ENCODE results near the gene MAPT.
"Not testable (repeated sequence)": the region's sequence is repeated elsewhere in the genome, so short reads cannot be mapped to it uniquely, and the experiment has no call there.

The MAPT gene

DNA sequence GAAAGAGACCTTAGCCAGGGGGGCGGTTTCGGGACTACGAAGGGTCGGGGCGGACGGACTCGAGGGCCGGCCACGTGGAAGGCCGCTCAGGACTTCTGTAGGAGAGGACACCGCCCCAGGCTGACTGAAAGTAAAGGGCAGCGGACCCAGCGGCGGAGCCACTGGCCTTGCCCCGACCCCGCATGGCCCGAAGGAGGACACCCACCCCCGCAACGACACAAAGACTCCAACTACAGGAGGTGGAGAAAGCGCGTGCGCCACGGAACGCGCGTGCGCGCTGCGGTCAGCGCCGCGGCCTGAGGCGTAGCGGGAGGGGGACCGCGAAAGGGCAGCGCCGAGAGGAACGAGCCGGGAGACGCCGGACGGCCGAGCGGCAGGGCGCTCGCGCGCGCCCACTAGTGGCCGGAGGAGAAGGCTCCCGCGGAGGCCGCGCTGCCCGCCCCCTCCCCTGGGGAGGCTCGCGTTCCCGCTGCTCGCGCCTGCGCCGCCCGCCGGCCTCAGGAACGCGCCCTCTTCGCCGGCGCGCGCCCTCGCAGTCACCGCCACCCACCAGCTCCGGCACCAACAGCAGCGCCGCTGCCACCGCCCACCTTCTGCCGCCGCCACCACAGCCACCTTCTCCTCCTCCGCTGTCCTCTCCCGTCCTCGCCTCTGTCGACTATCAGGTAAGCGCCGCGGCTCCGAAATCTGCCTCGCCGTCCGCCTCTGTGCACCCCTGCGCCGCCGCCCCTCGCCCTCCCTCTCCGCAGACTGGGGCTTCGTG, at the start of gene MAPT:
TSS of gene MAPT (plus strand) at position 533 of the 763 bp plus-strand sequence. CDS start 67,784 bp downstream, outside the sequence.
- DNase-seq = peak; percentile 98

DNA sequence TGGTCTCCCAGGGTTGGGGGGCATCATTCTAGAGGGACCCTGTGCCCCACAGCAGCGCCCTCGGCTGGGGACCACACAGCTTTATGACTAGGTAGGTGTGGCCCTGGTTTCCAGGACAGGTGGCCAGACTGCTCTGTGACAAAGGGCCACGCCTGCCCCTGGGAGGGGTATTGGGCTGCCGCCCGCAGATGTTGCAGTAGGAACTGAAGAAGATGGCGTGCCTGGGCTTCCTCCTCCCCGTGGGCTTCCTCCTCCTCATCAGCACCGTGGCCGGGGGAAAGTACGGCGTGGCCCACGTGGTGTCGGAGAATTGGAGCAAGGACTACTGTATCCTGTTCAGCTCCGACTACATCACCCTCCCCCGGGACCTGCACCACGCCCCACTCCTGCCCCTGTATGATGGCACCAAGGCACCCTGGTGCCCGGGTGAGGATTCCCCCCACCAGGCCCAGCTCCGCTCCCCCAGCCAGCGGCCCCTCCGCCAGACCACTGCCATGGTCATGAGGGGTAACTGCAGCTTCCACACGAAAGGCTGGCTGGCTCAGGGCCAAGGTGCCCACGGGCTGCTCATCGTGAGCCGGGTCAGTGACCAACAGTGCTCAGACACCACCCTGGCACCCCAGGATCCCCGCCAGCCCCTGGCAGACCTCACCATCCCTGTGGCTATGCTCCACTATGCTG, 49.5 kb upstream of the MAPT start, which contains the start of gene SPPL2C:
TSS of gene SPPL2C (plus strand) at position 187 of the 681 bp plus-strand sequence. CDS start at position 213, 26 bp downstream.
- peak; percentile 78 for DNase-seq

DNA sequence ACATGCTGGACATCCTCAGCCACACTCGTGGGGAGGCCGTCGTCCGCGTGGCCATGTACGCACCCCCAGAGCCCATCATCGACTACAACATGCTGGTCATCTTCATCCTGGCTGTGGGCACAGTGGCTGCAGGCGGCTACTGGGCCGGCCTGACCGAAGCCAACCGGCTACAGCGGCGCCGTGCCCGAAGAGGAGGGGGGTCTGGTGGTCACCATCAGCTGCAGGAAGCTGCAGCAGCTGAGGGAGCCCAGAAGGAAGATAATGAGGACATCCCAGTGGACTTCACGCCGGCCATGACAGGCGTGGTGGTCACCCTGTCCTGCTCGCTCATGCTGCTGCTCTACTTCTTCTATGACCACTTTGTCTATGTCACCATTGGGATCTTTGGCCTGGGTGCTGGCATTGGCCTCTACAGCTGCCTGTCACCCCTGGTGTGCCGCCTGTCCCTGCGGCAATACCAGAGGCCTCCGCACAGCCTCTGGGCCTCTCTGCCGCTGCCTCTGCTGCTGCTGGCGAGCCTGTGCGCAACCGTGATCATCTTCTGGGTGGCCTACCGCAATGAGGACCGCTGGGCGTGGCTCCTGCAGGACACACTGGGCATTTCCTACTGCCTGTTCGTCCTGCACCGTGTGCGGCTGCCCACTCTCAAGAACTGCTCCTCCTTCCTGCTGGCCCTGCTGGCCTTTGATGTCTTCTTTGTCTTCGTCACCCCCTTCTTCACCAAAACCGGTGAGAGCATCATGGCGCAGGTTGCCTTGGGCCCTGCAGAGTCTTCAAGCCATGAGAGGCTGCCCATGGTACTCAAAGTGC, 48.8 kb upstream of the MAPT start:
- DNase-seq = no peak

DNA sequence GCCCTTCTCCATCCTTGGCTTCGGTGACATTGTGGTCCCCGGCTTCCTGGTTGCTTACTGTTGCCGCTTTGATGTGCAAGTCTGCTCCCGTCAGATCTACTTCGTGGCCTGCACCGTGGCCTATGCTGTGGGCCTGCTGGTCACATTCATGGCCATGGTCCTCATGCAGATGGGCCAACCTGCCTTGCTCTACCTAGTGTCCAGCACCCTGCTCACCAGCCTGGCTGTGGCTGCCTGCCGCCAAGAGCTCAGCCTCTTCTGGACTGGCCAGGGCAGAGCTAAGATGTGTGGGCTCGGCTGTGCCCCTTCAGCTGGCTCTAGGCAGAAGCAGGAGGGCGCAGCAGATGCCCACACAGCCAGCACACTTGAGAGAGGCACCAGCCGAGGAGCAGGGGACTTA, 48.1 kb upstream of the MAPT start:
- DNase-seq = no peak

DNA sequence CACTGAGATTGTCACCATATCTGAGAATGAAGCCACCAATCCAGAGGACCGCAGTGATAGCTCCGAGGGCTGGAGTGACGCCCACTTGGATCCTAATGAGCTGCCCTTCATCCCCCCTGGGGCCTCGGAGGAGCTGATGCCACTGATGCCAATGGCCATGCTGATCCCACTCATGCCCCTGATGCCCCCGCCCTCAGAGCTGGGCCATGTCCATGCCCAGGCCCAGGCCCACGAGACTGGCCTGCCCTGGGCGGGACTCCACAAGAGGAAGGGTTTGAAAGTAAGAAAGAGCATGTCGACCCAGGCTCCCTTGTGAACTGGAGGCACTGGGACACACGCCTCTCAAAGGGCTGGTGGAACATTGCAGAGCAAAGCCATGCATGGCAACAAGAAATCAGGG, 47.7 kb upstream of the MAPT start:
- DNase-seq = no peak

DNA sequence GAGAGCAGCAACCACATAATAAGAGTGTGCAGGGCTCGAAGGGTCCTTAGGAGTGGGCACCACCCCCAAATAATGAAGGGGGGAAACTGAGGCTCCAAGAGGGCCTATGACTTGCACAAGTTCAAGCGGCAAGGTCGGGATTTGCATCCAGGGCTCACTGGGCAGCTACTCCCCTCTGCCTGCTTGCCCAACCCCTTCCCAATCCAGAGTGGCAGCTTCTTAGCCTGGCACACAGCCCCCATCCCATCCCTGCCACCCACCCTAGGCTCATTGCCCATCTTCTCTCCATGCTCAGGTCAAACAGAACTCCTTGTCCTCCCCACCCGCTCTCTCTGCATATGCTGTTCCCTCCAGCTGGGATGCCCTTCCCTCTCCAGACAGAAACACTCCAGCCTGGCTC, 47.3 kb upstream of the MAPT start:
- no peak for DNase-seq

DNA sequence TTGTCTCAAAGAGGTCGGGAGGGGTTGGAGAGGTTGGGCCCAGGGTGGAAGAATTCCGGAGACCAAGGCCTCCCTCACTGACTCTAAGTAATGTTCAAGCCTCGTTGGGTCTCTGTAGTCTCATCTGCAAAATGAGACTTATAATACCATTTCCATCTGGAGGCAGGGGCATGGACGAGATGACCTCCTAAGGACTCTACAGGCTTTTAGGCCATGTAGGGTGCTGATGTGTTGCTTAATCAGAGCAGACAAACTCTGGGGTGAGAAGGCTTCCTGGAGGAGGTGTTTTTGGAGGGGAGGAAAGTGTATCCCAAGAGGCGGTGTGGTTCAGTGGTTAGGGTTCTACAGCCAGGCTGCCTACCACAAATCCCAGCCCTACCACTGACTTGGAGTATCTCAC, 46.6 kb upstream of the MAPT start:
- DNase-seq = no peak

DNA sequence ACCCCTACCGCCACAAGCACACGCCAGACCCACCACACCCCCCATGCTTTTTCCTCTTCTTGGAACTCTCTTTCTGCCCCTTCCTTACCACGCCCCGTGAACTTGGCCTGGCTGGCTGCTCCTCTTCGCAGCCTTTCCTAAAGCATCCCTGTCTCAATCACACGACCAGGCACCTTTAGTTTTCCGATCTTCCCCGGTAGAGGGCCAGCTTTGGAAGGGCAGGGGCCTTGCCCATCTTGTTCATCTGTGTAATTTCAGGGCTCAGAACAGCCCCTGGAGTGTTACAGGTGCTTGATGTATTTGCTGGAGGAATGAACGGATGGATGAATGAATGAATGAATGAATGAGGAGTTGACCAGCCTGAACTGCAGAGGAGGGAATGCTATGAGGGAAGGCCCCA, 45.9 kb upstream of the MAPT start:
- DNase-seq = no peak

DNA sequence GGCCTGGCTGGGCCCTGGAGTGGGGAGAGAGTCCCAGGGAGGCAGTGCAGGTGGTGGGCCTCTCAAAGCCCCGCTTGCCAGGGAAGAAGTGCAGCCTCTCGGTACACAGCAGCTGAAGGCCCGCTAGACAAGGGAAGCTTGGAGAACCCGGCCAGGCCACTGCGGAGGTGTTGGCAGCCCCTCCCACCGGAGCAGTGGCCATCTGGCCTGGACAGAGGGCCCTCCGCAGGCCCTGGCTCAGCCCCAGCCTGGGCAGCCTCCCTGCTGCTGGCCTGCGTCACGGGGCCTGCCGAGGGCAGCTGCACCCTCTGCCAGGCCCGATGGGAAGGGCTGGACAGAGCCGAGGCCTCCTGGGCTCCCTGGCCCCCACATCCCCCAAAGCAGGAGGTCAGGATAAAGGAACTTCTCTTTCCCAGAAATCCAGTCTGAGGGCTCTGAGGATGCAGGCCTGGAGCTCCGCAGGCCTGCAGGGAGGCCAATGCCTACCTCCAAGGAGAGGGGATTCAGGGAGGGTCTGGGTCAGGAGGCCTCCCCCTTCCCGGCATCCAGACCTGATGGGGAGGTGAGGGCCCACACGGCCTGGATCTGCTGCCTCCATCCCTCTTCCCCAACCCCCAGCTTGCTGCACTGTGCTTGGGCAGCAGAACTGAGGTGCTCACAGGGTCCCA, 45.4 kb upstream of the MAPT start:
- no peak for DNase-seq

DNA sequence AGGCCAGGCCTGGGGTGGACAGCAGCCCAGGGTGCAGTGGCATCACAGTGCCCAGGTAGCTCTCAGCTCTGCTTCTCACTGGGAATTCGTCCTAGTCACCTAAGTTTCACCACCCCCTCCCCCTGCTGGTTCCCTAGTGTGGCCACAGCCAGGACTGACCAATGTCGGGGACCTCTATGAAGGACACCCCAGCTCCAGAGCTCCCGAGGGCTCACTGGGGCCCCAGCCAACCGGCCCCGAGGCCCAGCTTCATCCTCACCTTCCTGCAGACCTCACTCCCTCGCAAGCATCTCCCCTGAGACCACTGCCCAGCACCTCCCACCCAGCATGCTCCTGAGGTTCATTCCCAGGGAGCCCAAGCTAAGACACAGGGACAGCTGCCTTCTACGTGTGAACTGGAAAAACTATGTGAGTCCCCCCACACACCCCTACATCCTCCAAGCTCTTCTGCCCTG, 44.8 kb upstream of the MAPT start:
- no peak for DNase-seq

DNA sequence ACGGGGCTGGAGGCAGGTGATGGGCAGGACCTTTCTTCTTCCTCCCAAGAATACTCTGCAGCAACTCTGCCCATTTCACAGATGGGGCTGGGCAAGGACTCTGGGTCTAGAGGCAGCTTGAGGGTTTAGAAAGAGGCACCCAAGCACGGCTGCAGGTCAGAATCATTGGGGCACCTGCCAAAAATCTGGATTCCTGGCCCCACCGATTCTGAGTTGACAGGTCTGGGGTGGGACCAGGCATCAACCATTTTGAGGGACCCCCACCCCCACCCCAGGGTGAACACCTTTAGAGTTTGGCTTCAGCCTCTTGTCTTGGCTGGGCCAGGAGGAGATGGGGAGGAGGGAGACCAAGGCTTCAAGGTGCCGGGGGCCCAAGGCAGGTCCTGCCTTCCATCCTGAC, 44.3 kb upstream of the MAPT start:
- no peak for DNase-seq

DNA sequence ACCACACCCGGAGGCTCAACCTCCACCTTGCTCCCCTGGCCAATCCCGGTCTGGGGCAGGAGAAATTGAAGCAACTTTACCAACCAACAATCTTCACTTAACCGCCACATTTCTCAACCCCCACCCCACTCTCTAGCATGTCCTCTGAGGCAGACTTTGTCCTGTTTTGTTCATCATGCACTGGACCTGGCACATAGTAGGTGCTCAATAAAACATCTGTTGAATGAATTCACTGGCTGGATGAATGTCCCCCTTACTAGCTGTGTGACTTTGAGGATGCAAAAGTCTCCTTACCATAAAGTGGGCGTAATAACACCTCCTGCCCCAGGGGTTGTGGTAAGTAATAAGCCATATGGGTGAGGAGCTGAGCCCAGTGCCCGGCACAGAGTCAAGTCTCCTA, 43.9 kb upstream of the MAPT start:
- no peak for DNase-seq

DNA sequence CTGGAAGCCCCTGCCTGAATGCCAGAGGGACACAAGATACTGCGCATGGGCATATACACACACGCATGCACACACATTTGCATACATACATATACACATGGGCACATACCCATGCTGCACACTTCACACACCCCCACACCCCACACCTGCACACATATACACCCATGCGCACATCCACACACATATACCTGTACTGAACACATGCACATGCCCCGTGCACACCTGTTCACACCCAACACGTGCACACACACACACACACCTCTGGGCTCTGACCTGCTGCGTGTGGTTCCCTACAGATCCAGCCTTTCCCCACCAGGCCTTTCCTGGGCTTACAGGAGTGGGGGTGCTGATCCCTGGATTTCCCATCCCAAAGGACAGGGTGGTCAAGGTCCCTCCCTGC, 43.3 kb upstream of the MAPT start:
- DNase-seq = no peak

DNA sequence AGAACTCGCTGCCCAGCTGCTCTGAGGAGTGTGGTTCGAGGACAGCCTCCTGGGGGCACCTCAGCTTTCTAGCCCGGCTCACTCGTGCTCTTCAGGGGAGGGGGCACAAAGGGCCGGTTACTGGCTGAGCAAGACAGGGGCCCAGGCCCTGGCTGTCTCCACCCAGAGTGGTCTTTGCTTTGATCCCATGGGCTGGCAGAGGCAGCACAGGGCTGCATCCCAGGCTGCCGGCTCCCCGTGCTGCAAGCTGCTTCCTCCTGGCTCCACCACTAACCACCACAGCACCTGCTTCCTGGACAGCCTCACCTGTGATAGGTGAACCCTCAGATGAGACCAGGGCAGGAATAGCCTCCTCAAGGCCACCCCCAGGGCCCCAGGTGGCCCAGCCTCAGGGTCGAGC, 42.9 kb upstream of the MAPT start:
- DNase-seq = peak; percentile 41

DNA sequence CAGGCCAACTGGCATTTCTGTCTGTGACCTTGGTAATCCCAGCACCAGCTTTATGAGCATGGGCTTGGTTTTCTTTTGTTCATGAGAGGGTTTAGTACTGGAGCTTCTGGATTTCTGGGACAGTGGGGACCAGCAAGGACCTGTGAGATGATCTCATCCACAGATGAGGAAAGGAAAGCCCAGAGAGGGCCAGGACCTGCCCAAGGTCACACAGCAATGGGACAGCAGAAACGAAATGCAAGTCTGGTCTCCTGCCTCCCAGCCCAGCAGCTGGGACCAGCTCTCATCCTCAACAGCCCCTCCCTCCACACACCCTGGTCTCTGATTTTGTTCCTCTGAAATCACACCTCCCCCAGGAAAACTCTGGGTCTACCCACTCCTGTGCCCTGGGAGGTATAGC, 42.5 kb upstream of the MAPT start:
- DNase-seq = no peak

DNA sequence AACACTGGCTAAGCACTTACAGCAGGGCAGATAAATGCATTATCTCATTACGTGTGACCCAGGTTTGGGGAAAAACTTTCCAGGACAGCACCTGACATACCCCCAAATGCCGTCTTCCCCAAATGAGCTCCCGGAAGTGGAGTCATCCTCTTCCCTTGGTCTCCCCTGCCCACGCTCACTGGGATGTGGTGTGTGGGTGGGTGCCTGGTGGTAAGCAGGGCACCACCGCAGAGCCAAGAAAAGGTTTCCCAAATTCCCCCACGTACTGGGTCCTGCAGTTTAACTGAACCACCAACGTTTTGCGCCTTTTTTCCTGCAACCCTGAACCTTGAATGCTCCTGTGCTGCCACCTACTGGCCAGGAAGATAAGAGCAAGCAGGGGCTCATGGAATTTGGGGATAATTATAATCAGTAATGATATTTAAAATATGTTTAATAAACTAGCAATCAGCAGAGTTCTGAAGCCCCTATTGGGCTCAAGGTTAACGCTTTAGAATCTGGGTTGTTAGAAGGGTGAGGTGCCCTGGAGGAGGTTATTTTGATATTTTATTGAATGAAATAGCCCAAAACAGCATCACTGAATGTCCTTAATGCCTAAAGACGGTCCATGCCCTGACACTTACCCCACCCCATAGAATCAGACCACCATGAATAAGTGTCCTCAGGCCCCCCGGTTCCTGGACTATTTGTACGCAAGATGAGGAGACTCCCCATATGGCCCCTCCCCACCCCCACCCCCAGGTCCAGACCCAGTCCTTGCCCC, 41.6 kb upstream of the MAPT start:
- peak; percentile 84 for DNase-seq

DNA sequence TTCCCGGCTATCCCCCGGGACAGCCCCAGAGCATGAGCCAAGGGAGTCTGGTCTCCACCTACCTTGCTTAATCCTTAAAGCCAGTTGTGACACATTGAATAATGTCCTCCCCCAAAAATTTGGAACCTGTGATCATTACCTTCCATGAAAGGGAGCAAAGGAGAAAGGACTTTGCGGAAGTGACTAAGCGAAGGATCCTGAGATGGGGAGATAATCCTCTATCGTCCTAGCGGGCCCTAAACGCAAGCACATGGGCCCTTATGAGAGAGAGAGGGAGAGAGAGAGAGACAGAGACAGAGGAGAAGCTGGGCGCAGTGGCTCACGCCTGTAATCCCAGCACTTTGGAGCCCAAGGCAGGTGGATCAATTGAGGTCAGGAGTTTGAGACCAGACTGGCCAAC, 40.1 kb upstream of the MAPT start:
- DNase-seq = no peak

DNA sequence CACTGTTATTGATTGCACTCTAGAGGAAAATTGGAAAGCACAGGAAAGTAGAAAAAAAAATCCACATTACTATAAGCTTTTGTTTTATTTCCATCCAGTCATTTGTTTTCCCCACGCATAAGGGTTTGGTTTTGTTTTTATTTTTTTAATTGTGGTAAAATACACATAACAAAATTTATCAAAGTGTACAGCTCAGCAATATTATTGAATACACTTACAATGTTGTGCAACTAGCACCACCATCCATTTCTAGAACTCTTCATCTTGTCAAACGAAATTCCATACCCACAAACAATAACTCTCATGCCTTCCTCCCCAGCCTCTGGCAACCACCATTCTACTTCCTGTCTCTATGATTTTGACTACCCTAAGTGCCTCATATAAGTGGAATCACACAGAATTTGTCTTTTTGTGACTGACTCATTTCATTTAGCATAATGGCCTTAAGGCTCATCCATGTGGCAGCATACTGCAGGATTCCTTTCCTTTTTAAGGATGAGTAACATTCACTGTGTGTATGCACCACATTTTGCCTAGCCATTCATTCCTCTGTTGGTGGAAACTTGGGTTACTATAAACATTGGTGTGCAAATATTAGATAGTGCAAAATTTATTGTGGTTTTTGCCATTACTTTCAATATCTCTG, 38.5 kb upstream of the MAPT start:
- no peak for DNase-seq

DNA sequence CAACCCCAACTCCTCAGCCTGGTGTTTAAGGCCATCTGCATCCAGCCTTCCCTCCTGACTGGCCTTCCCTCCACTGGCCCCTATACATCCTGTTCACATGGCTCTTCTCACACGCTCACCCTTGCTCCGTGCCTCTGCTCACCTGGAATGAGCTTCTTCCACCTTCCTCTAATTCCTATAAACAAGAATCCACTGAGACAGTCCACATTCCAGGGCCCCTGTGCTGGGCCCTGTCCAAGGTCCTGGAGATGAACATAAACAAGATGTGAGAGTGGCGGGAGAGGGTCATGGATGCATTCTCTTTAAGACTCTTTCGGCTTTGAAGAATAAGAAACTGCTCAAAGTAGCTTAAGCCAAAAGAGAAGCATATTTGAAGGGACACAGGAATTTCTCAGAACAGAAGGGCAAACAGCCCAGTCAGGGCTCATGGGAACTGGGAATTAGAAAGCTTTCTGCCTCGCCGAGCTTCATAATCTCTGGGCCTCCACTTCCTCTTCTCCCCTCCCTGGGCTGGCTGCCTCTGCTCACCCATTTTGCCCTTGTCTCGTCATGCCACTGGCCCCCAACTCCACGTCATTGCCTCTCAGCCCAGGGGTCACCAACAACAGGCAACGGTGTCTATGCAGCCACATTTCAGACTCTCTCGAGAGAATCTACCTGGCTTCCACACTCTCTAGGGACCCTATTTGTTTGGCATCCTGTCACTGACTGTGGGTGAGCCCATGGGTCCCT, 36.2 kb upstream of the MAPT start:
- no peak for DNase-seq

DNA sequence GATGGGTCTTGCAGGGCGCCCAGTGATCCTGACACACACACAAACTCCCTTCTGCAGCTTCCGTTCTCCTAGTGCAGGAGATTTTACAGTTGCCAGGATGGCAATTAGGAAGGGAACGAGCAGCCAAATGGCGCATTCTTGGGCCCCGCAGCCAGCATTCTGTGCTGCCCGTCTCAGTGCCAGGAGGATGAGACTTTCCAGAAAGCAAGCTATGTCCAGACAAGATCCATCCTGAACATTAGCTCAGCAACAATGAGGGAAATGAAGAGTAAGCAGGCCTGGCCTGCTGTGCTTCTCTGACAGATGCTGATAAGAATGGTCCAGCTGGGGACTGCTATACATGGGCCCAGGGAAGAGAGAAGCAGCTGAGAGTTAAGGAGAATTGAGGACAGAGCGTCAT, 33.2 kb upstream of the MAPT start:
- DNase-seq = no peak

DNA sequence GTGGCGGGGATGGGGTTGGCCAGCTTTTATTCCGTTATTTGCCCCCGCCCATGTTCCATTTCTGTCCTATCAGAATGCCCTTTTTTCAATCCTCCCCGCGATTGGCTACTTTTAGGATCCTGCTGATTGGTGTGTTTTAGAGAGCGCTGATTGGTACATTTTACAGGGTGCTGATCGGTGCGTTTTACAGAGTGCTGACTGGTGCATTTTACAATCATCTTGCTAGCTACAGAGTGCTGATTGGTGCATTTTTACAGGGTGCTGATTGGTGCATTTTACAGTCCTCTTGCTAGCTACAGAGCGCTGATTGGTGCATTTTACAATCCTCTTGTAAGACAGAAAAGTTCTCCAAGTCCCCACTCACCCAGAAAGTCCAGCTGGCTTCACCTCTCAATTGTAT, 32.2 kb upstream of the MAPT start:
- not testable (repeated sequence) for DNase-seq

Data from NCI-H69 (cell line).